ENCODE data around the gene UPK3A.
"Not testable (repeated sequence)": the region's sequence is repeated elsewhere in the genome, so short reads cannot be mapped to it uniquely, and the experiment has no call there.

The UPK3A gene

DNA sequence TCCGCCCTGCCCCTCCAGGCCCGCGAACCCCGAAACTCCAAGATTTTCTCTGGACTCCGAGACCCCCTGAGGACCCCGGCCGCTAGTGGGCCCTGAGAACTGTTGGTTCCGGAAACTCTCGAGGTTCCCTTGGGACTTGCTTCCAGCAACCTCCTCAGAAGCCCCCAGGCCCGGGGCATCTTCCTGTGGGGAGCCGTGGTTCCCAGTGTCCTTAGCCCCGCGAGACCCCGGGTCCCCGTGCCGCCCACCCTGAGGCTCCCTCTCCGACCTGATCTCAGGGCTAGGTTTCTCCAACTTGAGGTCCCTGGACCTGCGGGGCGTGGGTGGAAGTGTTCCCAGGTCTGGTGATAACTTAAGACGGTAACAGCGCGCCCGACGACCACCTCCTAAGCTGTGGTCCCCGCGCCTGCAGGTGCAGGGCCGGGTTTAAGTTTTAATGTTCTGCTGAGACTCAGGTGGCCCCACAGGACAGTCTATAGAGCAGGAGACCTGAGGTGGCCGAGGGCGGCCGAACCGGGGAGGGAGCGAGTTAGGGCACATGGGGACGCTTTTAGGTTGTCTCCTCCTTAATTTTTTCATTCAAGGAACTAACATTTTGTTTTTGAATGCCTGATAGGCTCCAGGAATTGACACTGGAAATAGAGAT, 25.7 kb downstream of the UPK3A start:
- DNase-seq = no peak

DNA sequence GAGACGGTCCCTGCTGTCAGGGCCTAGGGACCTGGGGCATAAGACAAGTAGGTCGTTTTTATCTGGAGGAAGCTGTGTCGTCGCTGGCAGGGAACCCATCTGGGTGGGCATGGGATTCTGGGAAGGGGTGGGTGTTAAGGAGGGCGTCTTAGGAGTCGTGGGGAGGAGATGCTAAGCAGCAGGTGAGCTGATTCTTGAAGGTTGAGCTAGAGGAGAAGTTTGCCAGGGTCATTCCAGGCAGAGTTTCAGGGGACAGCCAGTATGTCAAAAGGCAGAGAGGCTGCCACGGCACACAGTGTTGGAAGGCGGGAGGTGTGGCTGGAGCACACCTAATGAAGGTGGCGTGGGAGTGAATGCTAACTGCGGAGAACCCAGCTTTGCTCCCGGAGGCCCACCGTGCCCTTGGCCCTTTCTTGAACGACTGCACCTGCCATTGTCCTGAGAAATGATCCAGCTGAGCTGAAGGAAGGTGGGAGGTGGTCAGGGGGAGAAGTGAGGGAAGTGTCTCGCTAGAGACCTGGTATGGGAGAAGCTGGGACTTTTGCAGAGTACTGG, 26.3 kb downstream of the UPK3A start:
- no peak for DNase-seq

DNA sequence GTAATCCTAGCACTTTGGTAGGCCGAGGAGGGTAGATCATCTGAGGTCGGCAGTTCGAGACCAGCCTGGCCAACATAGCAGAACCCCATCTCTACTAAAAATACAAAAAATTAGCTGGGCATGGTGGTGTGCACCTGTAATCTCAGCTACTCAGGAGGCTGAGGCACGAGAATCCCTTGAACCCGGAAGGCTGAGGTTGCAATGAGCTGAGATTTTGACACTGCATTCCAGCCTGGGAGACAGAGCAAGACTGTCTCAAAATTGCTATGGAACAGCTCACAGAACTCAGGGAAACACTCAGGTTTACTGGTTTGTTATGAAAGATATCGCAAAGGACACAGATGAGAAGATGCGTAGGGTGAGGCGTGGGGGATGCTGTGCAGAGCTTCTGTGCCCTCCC, 27.7 kb downstream of the UPK3A start:
- DNase-seq = no peak

DNA sequence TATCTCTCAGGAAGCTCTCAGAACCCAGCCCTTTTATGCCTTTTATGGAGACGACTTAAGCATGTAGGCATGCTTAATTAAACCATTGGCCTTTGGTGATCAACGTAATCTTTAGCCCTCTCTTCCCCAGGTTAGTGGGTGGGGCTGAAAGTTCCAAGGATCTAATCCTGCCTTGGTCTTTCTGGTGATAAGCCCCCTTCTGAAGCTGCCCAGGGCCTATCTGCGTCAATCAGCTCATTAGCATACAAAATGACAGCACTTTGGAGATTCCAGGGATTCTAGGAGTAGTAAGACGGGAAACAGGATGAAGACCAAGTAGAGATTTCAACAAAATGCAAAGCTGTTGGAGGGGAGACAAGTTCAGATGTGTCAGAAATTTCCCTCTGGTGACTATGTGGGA, 28.1 kb downstream of the UPK3A start:
- DNase-seq = no peak

DNA sequence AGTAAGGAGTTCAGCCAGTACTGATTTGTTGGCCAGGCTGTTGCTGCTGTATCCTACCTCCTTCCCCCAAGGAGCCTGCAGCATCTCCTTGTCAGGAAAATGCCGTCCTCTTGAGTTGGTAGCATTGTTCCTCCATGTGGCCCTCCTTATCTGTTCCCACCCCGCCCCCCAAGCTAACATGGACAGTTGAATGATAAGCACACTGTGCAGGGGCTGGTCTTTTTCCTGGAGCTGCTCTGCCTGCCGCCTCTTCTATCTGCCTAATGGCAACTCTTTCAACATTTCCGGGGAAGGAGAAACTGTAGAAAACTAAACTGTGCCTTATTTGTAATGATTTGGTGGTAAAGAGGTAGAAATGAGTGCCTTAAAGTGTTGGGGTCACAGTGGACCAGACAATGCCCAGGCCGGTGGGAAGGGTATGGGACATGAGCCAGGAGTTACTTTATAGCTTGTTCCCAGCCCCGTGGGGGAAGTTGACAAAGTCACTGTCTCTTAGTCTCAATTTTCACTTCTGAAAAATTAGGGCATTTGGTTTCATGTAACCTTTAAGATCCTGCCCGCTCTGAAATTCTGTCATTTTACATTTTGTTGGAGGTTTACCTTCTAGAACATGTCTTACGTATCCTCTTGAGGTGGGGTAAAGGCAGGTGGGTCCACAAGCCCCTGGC, 29.4 kb downstream of the UPK3A start:
- no peak for DNase-seq

DNA sequence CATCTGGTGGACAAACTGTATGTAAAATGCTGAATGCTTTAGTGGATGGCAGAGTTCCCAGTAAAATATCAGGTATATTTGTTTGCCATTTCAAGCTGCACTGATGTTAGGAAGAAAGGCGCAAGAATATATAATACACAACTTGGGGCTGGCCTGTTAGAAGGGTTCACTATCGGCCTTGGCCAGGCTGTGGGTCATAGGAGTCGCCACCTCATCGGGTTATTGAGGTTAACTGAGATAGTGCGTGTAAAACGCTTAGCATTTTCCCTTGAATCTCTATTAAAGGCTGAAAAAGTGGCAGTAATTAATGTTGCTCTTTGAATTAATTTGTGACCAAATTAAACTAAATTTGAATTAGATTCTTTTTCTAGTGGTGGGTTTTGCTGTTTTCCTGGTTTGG, 30.0 kb downstream of the UPK3A start:
- no peak for DNase-seq

DNA sequence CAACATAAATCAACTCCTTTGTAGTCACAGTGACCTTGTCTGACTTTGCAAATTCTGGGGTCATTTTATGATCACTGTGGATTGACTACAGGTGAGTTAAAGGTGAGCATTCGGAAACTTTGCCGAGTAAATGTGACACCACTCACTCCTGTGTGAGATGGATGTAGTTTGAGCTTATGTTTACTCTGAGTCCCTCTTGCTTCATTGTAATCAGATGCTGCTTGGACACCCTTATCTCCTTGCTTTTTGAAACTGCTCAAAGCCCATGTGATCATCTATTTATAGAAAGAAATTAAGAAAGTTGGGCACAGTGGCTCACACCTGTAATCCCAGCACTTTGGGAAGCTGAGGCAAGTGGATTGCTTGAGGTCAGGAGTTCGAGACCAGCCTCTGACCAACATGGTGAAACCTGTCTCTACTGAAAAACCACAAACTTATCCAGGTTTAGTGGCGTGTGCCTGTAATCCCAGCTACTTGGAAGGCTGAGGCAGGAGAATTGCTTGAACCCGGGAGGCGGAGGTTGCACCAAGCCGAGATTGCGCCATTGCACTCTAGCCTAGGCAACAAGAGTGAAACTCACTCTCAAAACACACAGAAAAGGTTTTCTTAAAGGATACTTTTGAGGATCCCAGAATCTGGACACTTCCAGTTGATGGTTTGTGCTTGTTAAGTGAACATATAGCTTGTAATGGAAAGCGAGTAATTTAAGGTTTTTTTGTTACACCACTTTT, 32.2 kb downstream of the UPK3A start:
- DNase-seq = no peak

DNA sequence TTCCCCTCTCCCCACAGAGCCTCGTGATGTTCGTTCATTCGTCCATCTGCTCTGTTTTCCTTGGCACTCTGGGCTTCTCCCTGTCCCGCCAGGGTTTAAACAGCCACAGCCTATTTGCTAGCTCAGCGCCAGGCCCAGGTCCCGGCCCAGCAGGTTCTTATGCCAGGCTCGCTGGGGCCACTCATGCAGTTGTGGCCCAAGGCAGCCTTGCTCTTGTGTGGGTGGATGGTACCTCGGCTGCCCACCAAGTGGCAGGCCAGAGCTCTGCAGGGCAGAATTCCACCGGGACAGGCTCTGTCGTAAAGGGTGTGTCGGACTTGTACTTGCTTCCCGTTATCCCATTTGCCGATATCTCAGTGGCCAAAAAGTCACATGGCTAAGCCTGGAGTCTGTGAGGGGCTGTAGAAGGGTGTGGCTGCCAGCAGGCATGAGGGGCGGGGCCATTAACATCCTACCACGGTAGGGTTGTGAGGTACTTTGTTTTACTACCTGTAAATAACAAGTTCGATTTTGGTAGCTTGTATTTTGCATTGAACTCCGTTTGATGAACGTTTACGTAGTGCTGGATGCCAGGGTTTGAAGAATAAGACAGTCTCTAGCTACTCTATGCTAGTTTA, 32.9 kb downstream of the UPK3A start:
- DNase-seq = peak; percentile 21

DNA sequence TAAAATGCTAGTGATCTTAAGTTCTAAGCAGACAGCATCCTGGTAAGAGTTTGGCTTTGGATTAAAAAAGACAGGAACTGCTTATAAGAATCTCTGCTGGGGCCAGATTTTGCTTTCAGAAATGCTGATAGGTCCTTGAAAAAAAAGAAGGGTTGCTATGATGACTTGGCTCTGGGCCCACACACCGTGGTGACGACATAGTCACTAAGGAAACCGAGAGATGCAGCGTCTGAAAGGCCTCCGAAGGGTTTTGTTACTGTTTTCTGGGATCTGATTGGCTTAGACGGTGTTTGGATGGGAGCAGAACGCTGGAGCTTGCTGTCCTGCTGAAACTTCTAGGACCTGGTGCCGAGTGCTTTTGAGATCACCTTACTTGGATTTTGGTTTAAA, 33.4 kb downstream of the UPK3A start:
- DNase-seq = peak; percentile 79

DNA sequence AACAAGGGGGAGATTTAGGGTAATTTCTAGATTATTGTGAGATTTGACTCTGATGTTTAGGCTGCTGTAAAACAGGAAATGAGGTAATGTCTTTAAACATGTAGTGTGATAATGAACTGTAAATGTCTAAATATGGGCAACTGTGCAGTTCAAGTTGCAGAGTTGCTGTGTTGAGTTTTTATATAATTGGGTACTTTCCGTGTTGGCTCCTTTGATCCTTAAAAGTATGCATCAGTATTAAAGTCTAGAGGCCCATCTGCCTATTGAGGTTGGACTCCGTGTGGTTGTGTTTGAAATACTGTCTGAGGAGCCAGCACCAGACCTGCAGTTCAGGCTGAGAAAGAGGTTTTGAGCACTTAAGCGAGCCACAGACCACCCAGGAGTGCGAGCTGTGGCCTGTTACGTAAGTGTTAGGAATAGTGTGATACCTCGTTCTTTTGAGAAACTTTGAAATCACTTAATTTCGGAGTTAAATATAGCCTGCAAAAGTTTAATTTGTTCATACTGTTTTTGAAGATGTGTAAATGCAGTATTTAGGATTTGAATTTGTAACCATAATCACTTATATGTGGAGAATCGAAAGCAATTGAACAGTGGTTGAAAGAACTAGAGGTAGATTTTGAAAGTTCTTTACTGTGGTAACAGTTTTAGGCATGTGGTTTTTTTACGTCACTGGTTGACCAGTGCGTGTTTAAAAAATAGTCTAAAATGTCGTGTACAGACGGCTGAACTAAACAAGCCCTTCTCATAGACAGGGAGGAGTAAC, 34.0 kb downstream of the UPK3A start:
- DNase-seq = peak; percentile 58

DNA sequence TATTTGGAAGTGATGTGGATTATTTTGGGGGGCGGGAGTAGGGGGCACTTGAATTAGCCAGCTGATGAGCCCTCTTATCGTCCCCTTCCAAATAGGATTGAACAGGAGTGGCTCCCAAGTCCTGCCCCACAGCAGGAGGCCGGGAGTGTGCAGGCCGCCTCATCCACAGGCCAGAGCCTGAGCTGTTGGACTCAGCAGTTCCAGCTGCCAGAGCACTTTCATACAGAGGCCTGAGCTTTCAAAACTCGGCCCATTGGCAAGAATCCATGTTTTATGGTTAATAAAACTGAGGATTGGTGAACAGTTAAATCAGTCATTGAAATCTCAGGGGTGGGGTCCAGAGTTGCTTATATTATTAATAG, 34.6 kb downstream of the UPK3A start:
- DNase-seq = peak; percentile 10

DNA sequence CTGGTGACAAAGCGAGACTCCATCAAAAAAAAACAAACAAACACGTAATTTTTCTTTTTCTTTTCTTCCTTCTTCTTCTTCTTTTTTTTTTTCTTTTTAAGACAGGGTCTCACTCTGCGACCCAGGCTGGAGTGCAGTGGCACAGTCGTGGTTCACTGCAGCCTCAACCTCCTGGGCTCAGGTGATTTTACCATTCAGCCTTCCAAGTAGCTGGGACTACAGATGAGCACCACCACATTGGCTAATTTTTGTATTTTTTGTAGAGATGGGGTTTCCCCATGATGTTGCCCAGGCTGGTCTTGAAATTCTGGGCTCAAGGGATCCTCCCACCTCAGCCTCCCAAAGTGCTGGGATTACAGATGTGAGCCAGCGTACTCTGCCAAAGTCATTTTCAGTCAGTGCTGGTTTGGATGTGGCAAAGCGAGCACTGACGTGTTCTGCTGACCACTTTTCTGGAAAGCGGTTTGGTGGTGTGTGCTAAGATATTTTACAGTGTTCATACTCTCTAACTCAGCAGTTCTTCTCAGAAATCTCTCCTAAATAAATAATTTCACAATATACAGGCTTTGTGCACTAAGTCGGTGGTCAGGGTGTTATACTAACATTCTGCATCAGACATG, 35.7 kb downstream of the UPK3A start:
- no peak for DNase-seq

DNA sequence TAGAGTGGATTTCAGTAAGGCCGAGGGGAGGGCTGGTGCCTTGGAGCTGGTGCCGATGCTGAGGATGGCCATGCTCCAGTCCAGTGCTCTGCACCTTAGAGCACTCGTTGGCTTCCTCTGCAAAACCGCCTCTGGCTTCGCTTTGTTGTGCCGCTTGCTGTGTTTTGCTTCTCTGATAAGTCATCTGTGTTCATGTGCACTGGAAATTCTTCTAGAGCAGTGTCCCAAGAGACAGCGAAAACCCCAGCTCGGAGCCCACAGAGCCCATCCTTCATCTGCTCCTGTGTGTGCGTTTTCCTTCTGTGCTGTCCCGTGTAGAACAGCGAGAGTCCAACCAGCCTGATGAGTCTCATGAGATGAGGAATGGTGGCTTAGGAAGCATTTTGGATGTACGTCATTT, 37.1 kb downstream of the UPK3A start:
- no peak for DNase-seq

DNA sequence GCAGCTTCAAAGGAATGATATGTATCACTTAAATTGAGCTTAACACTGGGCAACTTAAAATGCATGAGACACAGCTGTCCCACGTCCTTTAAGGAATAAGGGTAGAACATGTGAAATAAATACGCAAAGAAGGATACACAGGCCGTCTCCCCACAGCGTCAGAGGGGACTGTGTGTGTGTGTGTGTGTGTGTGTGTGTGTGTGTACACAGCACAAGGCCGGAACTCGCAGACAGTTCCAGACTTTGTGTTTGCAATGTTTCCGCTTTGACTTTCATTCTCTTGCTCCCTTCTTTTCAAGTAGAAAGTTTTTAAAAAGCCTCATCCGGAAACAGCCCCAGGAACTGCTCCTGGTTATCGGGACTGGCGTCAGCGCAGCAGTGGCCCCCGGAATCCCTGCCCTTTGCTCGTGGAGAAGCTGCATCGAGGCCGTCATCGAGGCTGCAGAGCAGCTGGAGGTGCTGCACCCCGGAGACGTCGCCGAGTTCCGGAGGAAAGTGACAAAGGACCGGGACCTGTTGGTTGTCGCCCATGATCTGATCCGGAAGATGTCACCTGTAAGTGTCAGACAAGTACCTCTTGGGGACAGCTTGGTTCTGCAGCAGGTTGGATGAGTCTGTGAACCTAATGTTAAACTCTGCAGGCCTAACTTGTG, 38.2 kb downstream of the UPK3A start:
- no peak for DNase-seq

DNA sequence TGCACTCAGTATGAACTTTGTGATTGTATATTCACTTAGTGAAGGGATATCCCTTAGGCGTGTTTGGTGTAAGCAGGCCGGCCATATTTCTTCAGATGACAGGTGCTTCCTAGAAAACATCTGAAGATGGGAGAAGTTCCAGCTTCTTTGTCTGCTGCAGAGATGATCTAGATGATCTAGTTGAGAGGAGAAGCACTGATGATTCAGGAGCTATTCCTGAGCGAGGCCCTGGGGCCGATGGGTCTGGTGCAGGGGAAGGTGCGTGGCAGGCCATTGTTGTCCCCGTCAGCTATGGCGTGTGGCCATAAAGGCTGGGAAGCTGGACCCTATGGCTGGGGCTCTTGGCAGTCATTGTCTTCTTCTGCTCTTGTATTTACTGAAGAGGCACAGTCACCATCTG, 38.9 kb downstream of the UPK3A start:
- no peak for DNase-seq

DNA sequence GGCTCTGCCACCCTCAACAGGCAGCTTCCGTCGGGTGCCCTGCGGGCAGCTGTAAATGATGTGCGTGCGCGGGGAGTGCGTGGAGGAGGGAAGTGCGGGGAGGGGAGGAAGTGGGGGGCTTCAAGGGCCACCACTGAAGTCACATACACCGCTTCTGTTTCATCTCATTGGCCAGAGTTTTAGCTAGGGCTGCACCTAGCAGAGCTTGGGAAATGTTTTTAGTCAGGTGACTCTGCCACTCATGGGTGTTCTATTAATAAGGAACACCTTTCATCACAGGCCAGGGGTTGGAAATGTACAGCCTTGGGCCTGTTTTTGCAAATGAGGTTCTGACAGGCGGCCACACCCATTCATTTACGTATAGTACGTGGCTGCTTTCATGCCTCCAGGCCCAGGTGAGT, 39.6 kb downstream of the UPK3A start:
- no peak for DNase-seq

DNA sequence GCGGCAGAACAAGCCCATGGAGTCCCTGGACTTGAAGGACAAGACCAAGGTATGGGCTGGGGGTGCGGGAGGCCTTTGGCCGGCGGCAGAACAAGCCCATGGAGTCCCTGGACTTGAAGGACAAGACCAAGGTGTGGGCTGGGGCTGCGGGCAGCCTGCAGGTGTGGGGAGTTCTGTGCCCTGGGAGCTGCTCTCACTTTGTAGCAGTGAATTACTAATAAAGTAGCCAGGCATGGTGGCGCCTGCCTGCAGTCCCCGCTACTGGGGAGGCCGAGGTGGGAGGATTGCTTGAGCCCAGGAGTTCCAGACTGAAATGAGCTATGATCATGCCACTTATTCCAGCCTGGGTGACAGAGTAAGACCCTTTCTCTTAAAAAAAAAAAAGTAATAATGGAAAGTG, 43.5 kb downstream of the UPK3A start:
- DNase-seq = not testable (repeated sequence)

DNA sequence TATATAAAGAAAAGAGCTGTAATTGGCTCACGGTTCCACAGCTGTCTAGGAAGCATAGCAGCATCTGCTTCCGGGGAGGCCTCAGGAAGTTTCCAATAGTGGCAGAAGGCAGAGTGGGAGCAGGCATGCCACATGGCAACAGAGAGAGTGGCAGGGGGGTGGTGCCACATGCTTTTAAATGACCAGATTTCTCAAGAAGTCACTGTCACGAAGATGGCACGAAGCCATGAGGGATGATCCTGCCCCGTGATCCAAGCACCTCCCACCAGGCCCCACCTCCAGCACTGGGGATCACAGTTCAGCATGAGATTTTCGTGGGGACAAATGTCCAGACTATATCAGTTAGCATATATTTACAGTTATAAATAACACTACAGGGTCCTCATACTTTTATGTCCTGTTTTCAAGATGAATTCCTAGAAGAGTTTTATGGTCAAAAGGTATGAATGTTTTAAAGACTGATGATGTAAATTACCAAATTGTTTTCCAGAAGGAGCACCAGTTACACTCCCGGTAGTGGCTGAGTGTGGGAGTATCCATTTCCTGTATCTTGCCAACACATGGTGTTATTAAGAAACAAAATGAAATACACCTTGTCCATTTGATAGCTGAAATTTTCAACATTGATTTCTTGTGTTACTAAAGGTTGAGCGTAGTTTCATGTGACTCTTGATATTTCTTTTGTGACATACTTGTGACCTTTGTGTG, 44.2 kb downstream of the UPK3A start:
- no peak for DNase-seq

DNA sequence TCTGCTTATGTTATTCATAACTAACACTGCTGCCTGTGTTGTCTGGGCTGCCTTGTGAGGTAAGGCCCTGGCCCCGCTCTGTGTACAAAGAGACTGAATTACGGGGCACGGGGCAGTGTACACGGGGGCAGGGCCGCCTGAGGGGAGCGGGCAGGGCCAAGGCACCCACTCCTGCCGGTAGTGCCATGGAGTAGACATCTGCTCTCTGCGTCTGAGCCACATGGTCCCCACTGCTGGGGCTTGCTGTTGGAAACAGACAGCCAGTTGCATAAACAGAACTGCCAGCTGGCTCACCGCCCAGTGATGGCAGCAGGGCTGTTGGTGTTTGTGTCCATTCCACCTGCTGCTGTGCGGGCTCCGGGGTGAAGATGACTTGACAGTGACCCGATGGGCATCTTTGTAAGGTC, 44.8 kb downstream of the UPK3A start:
- no peak for DNase-seq

DNA sequence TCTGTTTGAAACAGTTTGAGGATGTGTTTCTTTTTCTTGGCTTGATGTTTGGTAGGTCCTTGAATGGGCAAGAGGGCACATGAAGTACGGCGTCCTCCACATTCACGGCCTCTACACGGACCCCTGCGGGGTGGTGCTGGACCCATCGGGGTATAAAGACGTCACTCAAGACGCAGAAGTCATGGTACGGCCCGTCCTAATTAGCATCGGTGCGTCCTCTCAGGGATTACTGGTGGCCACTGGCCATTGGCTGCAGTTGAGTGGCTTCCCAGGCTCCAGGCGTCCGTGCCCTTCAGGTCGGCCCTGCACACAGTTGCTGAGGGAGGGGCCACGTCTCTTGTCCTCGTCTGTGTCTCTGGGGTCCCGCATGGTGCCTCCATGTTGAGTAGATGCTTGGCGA, 45.8 kb downstream of the UPK3A start:
- DNase-seq = no peak

DNA sequence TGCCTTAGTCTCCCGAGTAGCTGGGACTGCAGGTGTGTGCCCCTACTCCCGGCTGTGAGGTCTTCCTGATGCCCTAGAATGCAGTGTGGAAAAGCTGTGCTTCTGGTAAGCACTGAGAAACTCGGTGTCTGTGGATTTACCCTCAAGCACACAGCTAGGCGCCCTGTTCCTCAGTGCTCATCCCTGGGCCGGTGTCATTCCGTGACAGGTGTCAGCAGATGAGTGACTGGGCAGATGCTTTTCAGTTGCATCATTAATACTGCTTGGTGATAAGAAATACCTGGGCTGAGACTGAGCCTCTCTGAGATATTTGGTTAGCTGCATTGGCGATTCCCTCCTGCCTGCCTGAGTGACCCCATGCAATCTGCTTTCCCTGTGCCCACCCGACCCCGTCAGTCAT, 46.7 kb downstream of the UPK3A start:
- DNase-seq = no peak
